C4-2B (cell line): ENCODE results near the gene NDOR1.
"Not testable (repeated sequence)": the region's sequence is repeated elsewhere in the genome, so short reads cannot be mapped to it uniquely, and the experiment has no call there.

Experiments
- H3K27ac ChIP-seq: fragments of 450-650 bp; 2 replicates; pipeline ENCODE4 v1.5.1; 2017
- CTCF ChIP-seq: fragments of 450-650 bp; conservative IDR thresholded peaks from 2 replicates; pipeline ENCODE4 v1.5.1; 2017; ENCODE audit warnings: mild to moderate bottlenecking
- ZFX ChIP-seq: fragments of 450-650 bp; IDR thresholded peaks from 2 replicates; pipeline ENCODE4 v1.6.1; 2017

The NDOR1 gene

GRCh38 chr9:137240318-137240840, 34.9 kb downstream of the NDOR1 start:
- TF ChIP-seq ZFX (peak; percentile 92; the same call in 1 of the 2 replicates), CTCF (no peak)
- peak overlapping the region; percentile 99 for H3K27ac ChIP-seq

- peak within 1 kb of the TSS; percentile 99 for H3K27ac ChIP-seq
- TF ChIP-seq CTCF = no peak
- TF ChIP-seq ZFX = no peak
These were observed 35.5 kb downstream of the NDOR1 start, which contains the start of gene TUBB4B for GRCh38 chr9:137240841-137241489. TSS of gene TUBB4B (plus strand) at chr9:137241287. CDS start at chr9:137241361, 74 bp downstream.

GRCh38 chr9:137241490-137242268, 36.2 kb downstream of the NDOR1 start:
- H3K27ac ChIP-seq = peak overlapping the region; percentile 99
- TF ChIP-seq CTCF (no peak), ZFX (peak; percentile 54; the same call in 1 of the 2 replicates)

GRCh38 chr9:137242269-137243203, 37.0 kb downstream of the NDOR1 start:
- peak overlapping the region; percentile 99 for H3K27ac ChIP-seq
- TF ChIP-seq ZFX (no peak), CTCF (no peak)

GRCh38 chr9:137243266-137243625, 37.7 kb downstream of the NDOR1 start:
- not testable (repeated sequence) for H3K27ac ChIP-seq

- H3K27ac ChIP-seq = no peak overlapping the region
- TF ChIP-seq CTCF (no peak), ZFX (no peak)
These were observed 38.4 kb downstream of the NDOR1 start for GRCh38 chr9:137243626-137244485.
